ENCODE results near the gene RTL1. TPM values are rescaled to one million over a fixed set of nuclear protein-coding genes. Genes with fewer than 3 reads are reported as not detected.

Gene RTL1
- total RNA-seq, 3 donors from 2014 or later: not detected

DNA sequence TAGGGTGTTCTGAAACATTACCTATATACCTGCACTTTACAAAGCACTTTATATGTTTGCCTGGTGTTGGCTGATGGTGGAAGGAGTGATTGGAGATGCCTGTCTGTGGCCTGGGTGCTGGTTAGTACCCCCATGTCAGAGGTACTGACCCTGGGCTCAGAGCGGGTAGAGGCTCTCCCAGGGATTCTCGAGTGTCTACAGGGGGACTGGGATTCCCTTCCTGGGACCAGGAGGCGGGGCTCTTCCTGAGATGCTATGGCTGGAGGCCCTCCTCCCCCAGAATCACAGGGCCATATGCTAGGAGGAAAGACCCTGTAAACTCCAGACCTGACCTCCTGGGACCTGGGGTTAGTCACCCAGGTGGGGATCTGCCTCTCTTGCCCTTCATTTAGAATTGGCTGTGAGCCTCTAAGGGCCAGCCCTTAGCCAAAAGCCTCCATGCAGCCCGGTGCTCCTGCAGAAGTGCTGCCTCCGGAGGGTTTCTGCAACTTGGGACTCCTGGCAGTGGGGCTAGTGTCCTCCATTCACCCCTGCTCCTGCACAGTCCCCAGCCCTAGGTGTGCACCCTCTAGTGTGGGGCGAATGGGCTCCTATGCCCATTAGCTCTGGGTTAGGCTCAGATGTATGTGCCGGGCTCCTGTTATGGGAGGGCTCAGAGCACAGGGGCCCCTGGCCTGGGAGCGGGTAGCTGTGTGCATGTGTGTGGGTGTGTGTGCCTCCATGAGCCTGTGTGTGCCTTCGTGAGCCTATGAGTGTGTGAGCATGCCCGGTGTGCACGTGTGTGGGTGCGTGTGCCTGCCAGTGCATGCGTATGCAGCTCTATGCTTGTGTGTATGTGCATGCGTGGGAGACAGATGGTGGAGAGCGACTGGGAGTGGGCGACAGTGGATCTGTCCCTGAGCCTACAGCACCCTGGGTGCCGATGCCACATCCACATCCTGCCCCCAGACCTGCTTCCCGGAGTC, 36.6 kb downstream of the RTL1 start:
- H3K9me3 ChIP-seq: no peaks in the 10 kb centered on the region
- H3K36me3 ChIP-seq: no peaks in the 10 kb centered on the region
- H3K27ac ChIP-seq: no peak overlapping the region
- H3K4me3 ChIP-seq: no peak overlapping the region
- H3K27me3 ChIP-seq: no peaks in the 10 kb centered on the region
- DNase-seq (ENCODE audit: low spot score in 2 of 2): peak in 1 of 2 donors; percentile 38
- intact Hi-C loops (cut with DNase I; ENCODE audit: low total_unique reads): no loop called here
- no peak for TF ChIP-seq POLR2AphosphoS5 (IDR thresholded peaks at IDR 0.05)
- no peaks in the 10 kb centered on the region for H3K4me1 ChIP-seq

- H3K36me3 ChIP-seq: no peaks in the 10 kb centered on the region
- no peaks in the 10 kb centered on the region for H3K27me3 ChIP-seq
- no peaks in the 10 kb centered on the region for H3K9me3 ChIP-seq
- peak overlapping the region in 1 of 2 donors; percentile 32 for H3K27ac ChIP-seq
- intact Hi-C loops (cut with DNase I; ENCODE audit: low total_unique reads): no loop called here
- peak in 1 of 2 donors; percentile 48 for DNase-seq (ENCODE audit: low spot score in 2 of 2)
- TF ChIP-seq POLR2A (IDR thresholded peaks at IDR 0.05) (no peak), POLR2AphosphoS5 (IDR thresholded peaks at IDR 0.05) (no peak), CTCF (IDR thresholded peaks at IDR 0.05) (no peak)
- no peaks in the 10 kb centered on the region for H3K4me1 ChIP-seq
- no peak overlapping the region for H3K4me3 ChIP-seq
These were observed 37.6 kb downstream of the RTL1 start for GRCh38 chr14:100865682-100866591.

GRCh38 chr14:100864960-100865681, 38.4 kb downstream of the RTL1 start:
- peak in 1 of 2 donors; percentile 15 for DNase-seq (ENCODE audit: low spot score in 2 of 2)
- Histone ChIP-seq H3K27me3 (no peaks in the 10 kb centered on the region), H3K4me3 (no peak overlapping the region), H3K4me1 (no peaks in the 10 kb centered on the region), H3K36me3 (no peaks in the 10 kb centered on the region), H3K9me3 (no peaks in the 10 kb centered on the region), H3K27ac (peak overlapping the region in 1 of 2 donors; percentile 32)
- no peak for TF ChIP-seq CTCF (IDR thresholded peaks at IDR 0.05)
- no peak for TF ChIP-seq POLR2A (IDR thresholded peaks at IDR 0.05)
- no peak for TF ChIP-seq POLR2AphosphoS5 (IDR thresholded peaks at IDR 0.05)
- intact Hi-C loops (cut with DNase I; ENCODE audit: low total_unique reads): no loop called here

DNA sequence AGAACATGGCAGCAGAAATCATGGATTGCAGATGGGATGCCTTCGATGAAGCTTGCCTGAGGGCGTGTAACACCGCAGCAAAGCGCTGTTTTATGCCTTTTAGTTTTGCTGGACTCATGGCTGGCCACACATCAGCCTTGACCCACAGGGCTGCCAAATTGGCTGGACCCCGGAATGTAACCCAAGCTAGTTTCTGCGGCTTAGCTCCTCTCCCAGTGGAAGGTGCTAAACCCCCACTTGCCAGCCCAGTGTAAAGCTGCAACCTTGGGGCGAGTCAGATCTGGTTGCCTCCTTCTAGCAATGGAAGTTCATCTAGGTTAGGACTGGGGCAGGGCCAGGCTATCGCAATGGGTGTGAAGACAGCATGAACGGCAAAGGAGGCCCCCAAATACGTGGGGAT, 39.3 kb downstream of the RTL1 start:
- no peaks in the 10 kb centered on the region for H3K36me3 ChIP-seq
- no peak for TF ChIP-seq CTCF (IDR thresholded peaks at IDR 0.05)
- no peak for TF ChIP-seq POLR2A (IDR thresholded peaks at IDR 0.05)
- TF ChIP-seq POLR2AphosphoS5 (IDR thresholded peaks at IDR 0.05): no peak
- no peak overlapping the region for H3K4me3 ChIP-seq
- intact Hi-C loops (cut with DNase I; ENCODE audit: low total_unique reads): no loop called here
- peak in 1 of 2 donors; percentile 20 for DNase-seq (ENCODE audit: low spot score in 2 of 2)
- H3K27me3 ChIP-seq: no peaks in the 10 kb centered on the region
- no peaks in the 10 kb centered on the region for H3K4me1 ChIP-seq
- H3K9me3 ChIP-seq: no peaks in the 10 kb centered on the region
- H3K27ac ChIP-seq: no peak overlapping the region

GRCh38 chr14:100862793-100863192, 40.7 kb downstream of the RTL1 start:
- intact Hi-C loops (cut with DNase I; ENCODE audit: low total_unique reads): no loop called here
- no peak for DNase-seq (ENCODE audit: low spot score in 2 of 2)
- no peaks in the 10 kb centered on the region for H3K36me3 ChIP-seq
- H3K4me1 ChIP-seq: no peaks in the 10 kb centered on the region
- H3K27me3 ChIP-seq: no peaks in the 10 kb centered on the region
- H3K27ac ChIP-seq: no peak overlapping the region
- TF ChIP-seq CTCF (IDR thresholded peaks at IDR 0.05): no peak
- TF ChIP-seq POLR2AphosphoS5 (IDR thresholded peaks at IDR 0.05): no peak
- no peak for TF ChIP-seq POLR2A (IDR thresholded peaks at IDR 0.05)
- no peak overlapping the region for H3K4me3 ChIP-seq
- no peaks in the 10 kb centered on the region for H3K9me3 ChIP-seq

Data from breast epithelium (tissue), 4 donors.